Activated naive CD8-positive, alpha-beta T cell treated with anti-CD3 and anti-CD28 coated beads, Interleukin-2, amount 10 ng/mL, durations not matched to agents 7 days and 5 days (primary cell): ENCODE results near the gene ORC3. TPM values are rescaled to one million over a fixed set of nuclear protein-coding genes. Genes with fewer than 3 reads are reported as not detected.

Source experiments
- ATAC-seq: fragments of 150-1000 bp; cut with Tn5 transposase; one replicate; pipeline ENCODE4 v1.10.0; 2021; ENCODE audit warnings: low read depth, moderate library complexity
- POLR2A ChIA-PET: fragments of 350-600 bp; sonication (Branson Sonifier 250); formaldehyde crosslinking; loops from one replicate; lab custom pipeline; 2021; ENCODE audit warnings: antibody characterized with exemption; lab: Charles Lee
- DNase-seq: peaks from one replicate; pipeline ENCODE4 v3.0.0; 2021
- H3K27ac Mint-ChIP-seq: one replicate; pipeline ENCODE4 v1.8.0; 2022; ENCODE audit warnings: mild to moderate bottlenecking, mixed read lengths
- H3K27me3 Mint-ChIP-seq: one replicate; pipeline ENCODE4 v1.8.0; 2022; ENCODE audit warnings: mild to moderate bottlenecking, moderate library complexity, mixed read lengths
- H3K36me3 Mint-ChIP-seq: one replicate; pipeline ENCODE4 v1.8.0; 2021; ENCODE audit warnings: mild to moderate bottlenecking, mixed read lengths
- H3K4me1 Mint-ChIP-seq: one replicate; pipeline ENCODE4 v1.8.0; 2021; ENCODE audit warnings: mixed read lengths
- H3K4me3 Mint-ChIP-seq: one replicate; pipeline ENCODE4 v1.8.0; 2022; ENCODE audit warnings: mild to moderate bottlenecking, moderate library complexity, mixed read lengths
- H3K9me3 Mint-ChIP-seq: one replicate; pipeline ENCODE4 v1.8.0; 2021; ENCODE audit warnings: mixed read lengths
- total RNA-seq, 2 experiments: library from RNA; stranded (reverse); gene quantifications; one replicate each; pipeline ENCODE4 v1.2.3, GENCODE V29; 2021

Gene ORC3
- 10 to 100 TPM; 28.2 to 32.2 TPM for total RNA-seq

- Mint-ChIP-seq H3K9me3 (no peaks in the 10 kb centered on the region), H3K4me1 (peaks cover 36% of the 10 kb centered on the region), H3K4me3 (peak within 1 kb of the TSS; percentile 91), H3K27ac (peak within 1 kb of the TSS; percentile 90), H3K27me3 (no peaks in the 10 kb centered on the region), H3K36me3 (peaks cover 28% of the 10 kb centered on the region)
- POLR2A ChIA-PET = interaction anchor here (0.6 to 1.8 kb wide), 8 partner anchors 9 to 125 kb away, joined by 3 to 5 read pairs (median 4); partner anchors contain the start of gene AKIRIN2
- peak; percentile 95 for DNase-seq
- ATAC-seq = peak; percentile 99
These were observed at the start of gene ORC3, which contains the start of gene RARS2 for GRCh38 chr6:87589693-87590416. ORC3 (plus strand) TSS chr6:87590135; CDS start chr6:87590169, 34 bp downstream. RARS2 (minus strand) TSS chr6:87589987; CDS start chr6:87589957, 30 bp downstream.

GRCh38 chr6:87540539-87540938 lies 49.4 kb upstream of the ORC3 start:
- POLR2A ChIA-PET = no interaction called here
- Mint-ChIP-seq H3K36me3 (peaks cover 46% of the 10 kb centered on the region), H3K27ac (no peak overlapping the region), H3K9me3 (peaks cover 8% of the 10 kb centered on the region), H3K4me3 (no peak overlapping the region), H3K4me1 (peaks cover 3% of the 10 kb centered on the region), H3K27me3 (no peaks in the 10 kb centered on the region)
- no peak for ATAC-seq
- no peak for DNase-seq

- POLR2A ChIA-PET = no interaction called here
- no peak for DNase-seq
- Mint-ChIP-seq H3K4me1 (peaks cover 3% of the 10 kb centered on the region), H3K4me3 (no peak overlapping the region), H3K27ac (no peak overlapping the region), H3K27me3 (no peaks in the 10 kb centered on the region), H3K9me3 (peaks cover 8% of the 10 kb centered on the region), H3K36me3 (peaks cover 48% of the 10 kb centered on the region)
- ATAC-seq = no peak
These were observed 48.9 kb upstream of the ORC3 start for GRCh38 chr6:87541041-87541440.

GRCh38 chr6:87541744-87542143 lies 48.2 kb upstream of the ORC3 start:
- Mint-ChIP-seq H3K4me3 (no peak overlapping the region), H3K9me3 (peaks cover 8% of the 10 kb centered on the region), H3K27me3 (no peaks in the 10 kb centered on the region), H3K36me3 (peaks cover 49% of the 10 kb centered on the region), H3K4me1 (peaks cover 3% of the 10 kb centered on the region), H3K27ac (no peak overlapping the region)
- ATAC-seq = no peak
- POLR2A ChIA-PET = no interaction called here
- DNase-seq = no peak

DNA sequence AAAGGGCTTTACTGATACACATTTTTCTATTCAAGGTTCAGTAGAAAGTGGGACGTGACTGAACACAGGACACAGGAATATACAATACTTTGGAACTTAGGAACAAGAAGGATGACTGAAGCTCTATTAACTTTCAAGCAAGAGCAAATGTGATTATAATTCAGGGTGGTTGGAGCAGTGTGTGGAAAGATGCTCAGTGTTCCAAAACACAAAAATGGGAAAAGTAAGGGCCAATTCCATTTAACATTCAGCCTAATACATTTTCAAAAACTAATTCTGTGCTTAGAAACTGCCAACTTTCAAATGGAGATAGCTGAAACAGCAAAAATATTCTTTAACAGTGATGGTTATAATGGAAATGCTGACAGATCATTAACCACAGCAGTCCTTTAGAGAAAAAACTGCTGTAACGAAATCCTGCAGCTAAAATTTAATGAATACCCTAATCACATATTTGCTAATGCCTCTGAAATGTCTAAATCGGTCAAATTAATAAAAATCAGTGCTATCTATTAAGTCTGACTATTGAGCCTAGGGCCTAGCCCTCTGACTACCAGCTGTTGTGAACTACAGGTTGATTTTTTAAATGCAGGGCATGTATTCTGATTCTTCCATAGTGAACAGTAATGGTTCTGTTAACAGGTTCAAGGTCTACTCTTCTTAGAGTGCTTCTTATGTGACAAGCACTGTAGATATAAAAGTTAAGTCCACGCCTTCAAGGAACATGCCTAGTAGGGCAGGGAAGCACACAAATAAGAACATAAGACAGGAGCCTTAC lies 46.0 kb upstream of the ORC3 start:
- no peak for ATAC-seq
- DNase-seq = no peak
- H3K36me3 Mint-ChIP-seq = peaks cover 48% of the 10 kb centered on the region
- H3K27me3 Mint-ChIP-seq = no peaks in the 10 kb centered on the region
- POLR2A ChIA-PET = no interaction called here
- H3K27ac Mint-ChIP-seq = no peak overlapping the region
- no peak overlapping the region for H3K4me3 Mint-ChIP-seq
- H3K9me3 Mint-ChIP-seq = peaks cover 8% of the 10 kb centered on the region
- peaks cover 2% of the 10 kb centered on the region for H3K4me1 Mint-ChIP-seq

GRCh38 chr6:87544474-87544735 lies 45.5 kb upstream of the ORC3 start:
- ATAC-seq (no peak), DNase-seq (no peak)
- no peaks in the 10 kb centered on the region for H3K27me3 Mint-ChIP-seq
- H3K36me3 Mint-ChIP-seq = peaks cover 44% of the 10 kb centered on the region
- H3K4me3 Mint-ChIP-seq = no peak overlapping the region
- POLR2A ChIA-PET = no interaction called here
- H3K27ac Mint-ChIP-seq = no peak overlapping the region
- peaks cover 6% of the 10 kb centered on the region for H3K9me3 Mint-ChIP-seq
- H3K4me1 Mint-ChIP-seq = peaks cover under 1% of the 10 kb centered on the region

DNA sequence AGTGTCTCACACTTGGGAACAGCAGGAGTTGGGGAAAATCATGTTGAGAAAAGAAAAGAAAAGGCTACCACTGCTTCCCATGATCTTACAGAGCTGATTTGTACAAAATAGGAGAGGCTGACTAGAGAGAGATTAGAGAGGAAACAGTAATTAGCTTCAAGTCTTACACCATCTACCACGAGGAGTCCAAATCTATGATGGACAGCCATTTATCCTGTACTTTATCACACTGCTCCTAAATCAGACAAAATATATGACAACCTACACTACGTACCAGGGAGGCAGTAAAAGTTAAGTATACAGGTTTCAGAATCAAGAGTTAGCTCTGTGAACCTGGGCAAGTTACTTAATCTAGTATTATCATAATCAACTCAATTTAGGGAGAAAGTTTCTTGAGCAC lies 38.1 kb upstream of the ORC3 start:
- no peak overlapping the region for H3K27ac Mint-ChIP-seq
- DNase-seq (no peak), ATAC-seq (no peak)
- no peaks in the 10 kb centered on the region for H3K27me3 Mint-ChIP-seq
- no peak overlapping the region for H3K4me3 Mint-ChIP-seq
- POLR2A ChIA-PET = no interaction called here
- H3K36me3 Mint-ChIP-seq = peaks cover 17% of the 10 kb centered on the region
- peaks cover 1% of the 10 kb centered on the region for H3K4me1 Mint-ChIP-seq
- no peaks in the 10 kb centered on the region for H3K9me3 Mint-ChIP-seq

DNA sequence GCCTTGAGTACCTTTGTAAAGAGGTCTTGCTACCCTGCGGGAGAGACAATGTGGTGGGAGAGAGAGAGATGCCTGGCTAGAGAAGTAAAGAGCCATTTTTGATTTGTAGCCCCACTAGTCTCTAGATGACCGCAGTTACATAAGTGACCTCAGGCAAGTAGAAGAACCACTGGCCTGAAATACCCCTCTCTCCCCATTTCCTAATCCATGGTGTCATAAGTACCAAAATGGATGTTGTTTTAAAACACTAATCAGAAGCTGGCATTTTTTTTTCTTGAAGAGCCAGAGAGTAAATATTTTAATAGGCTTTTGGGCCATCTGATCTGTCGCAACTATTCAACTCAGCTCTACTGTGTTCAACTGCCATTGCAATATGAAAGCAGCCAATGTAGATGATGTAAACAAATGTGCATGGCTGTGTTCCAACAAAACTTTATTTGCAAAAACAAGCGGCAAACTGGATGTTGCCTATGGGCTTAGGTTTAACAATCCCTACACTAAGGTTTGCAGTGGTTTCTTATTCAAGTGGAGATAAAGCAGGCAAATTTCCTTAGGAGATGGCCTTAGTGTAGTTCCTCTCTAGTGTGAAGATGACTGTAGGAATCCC lies 36.7 kb upstream of the ORC3 start:
- POLR2A ChIA-PET = no interaction called here
- peaks cover 1% of the 10 kb centered on the region for H3K4me1 Mint-ChIP-seq
- no peak for DNase-seq
- H3K9me3 Mint-ChIP-seq = no peaks in the 10 kb centered on the region
- H3K27ac Mint-ChIP-seq = no peak overlapping the region
- no peaks in the 10 kb centered on the region for H3K27me3 Mint-ChIP-seq
- peaks cover 18% of the 10 kb centered on the region for H3K36me3 Mint-ChIP-seq
- no peak for ATAC-seq
- no peak overlapping the region for H3K4me3 Mint-ChIP-seq

DNA sequence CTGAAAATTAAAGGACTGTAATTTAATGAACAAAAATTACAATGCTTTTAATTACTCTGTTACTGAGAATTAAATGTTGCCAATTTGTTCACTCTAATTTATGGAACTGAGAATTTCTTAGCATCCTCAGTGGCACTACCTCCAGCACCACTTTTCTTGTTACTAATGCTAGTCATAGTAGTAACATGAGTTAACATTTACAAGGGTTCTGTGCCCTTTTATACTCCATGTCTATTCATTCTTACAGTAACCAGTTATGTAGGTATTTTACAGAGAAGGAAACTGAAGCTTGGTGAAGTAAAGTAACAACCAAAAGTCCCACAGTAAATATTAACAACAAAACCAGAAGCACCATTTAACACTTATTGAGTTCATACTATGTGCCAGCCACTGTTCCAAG lies 34.4 kb upstream of the ORC3 start:
- POLR2A ChIA-PET = no interaction called here
- H3K4me1 Mint-ChIP-seq = peaks cover 1% of the 10 kb centered on the region
- H3K9me3 Mint-ChIP-seq = no peaks in the 10 kb centered on the region
- ATAC-seq (no peak), DNase-seq (no peak)
- no peak overlapping the region for H3K4me3 Mint-ChIP-seq
- no peaks in the 10 kb centered on the region for H3K27me3 Mint-ChIP-seq
- H3K27ac Mint-ChIP-seq = no peak overlapping the region
- peaks cover 16% of the 10 kb centered on the region for H3K36me3 Mint-ChIP-seq

DNA sequence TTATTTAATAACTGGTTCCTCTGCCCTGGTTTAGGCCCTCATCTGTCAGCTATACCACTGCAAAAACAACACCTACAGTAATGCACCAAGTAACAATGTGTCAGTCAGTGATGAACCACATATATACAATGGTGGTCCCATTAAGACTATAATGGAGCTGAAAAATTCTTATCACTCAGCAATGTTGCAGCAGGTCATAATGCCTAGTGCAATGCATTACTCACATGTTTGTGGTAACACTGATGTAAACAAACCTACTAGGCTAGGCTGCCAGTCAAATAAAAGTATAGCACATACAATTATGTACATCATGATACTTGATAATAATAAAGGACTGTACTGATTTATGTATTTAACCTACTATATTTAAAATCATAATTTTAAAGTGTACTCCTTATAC lies 31.5 kb upstream of the ORC3 start:
- no peak overlapping the region for H3K4me3 Mint-ChIP-seq
- no peaks in the 10 kb centered on the region for H3K9me3 Mint-ChIP-seq
- ATAC-seq (no peak), DNase-seq (no peak)
- H3K27me3 Mint-ChIP-seq = no peaks in the 10 kb centered on the region
- peaks cover 18% of the 10 kb centered on the region for H3K36me3 Mint-ChIP-seq
- no peaks in the 10 kb centered on the region for H3K4me1 Mint-ChIP-seq
- H3K27ac Mint-ChIP-seq = no peak overlapping the region
- POLR2A ChIA-PET = no interaction called here

DNA sequence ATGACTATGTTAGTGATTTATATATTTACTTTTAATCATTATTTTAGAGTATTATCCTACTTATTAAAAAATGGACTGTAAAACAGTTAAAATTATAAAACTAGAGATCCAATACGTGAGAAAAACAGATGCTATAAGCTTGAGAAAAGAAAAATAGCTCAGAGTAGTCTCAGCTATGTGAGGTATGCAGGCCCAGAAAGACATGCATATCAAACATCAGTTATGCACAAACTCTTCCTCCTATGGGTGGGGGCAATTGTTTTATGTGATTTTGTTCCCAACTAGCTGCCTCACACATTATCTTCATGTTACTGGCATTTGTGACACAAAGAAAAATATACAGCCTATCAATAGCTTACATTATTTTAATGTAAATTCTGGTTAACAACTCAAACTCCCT lies 28.9 kb upstream of the ORC3 start:
- Mint-ChIP-seq H3K36me3 (peaks cover 9% of the 10 kb centered on the region), H3K4me1 (no peaks in the 10 kb centered on the region), H3K27me3 (no peaks in the 10 kb centered on the region), H3K27ac (no peak overlapping the region), H3K4me3 (no peak overlapping the region), H3K9me3 (no peaks in the 10 kb centered on the region)
- DNase-seq (no peak), ATAC-seq (no peak)
- POLR2A ChIA-PET = no interaction called here

DNA sequence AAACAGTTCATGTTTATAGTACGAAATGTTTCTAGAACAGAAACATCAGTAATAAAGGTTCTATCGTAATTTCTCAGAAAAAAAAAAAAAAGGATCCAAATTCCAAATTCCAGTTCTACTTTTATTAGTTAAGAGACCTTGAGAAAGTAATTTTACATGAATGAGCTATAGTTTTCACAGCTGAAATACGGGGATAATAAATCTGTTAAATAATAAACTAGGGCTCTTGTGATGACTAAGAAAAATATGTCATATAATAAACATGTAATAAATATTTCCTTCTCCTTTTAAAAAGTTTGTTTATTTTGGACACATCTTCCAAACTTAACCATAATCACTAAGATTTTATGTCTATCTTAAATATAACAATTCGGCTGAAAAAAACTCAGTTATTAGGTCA lies 17.9 kb upstream of the ORC3 start:
- POLR2A ChIA-PET = no interaction called here
- Mint-ChIP-seq H3K9me3 (peaks cover 4% of the 10 kb centered on the region), H3K36me3 (peaks cover 29% of the 10 kb centered on the region), H3K4me1 (peaks cover 19% of the 10 kb centered on the region), H3K27me3 (no peaks in the 10 kb centered on the region), H3K4me3 (no peak overlapping the region), H3K27ac (no peak overlapping the region)
- DNase-seq = no peak
- no peak for ATAC-seq

GRCh38 chr6:87572883-87573282 lies 17.1 kb upstream of the ORC3 start:
- DNase-seq (no peak), ATAC-seq (no peak)
- peaks cover 31% of the 10 kb centered on the region for H3K36me3 Mint-ChIP-seq
- H3K4me1 Mint-ChIP-seq = peaks cover 19% of the 10 kb centered on the region
- H3K27ac Mint-ChIP-seq = peak overlapping the region; percentile 31
- peaks cover 4% of the 10 kb centered on the region for H3K9me3 Mint-ChIP-seq
- POLR2A ChIA-PET = no interaction called here
- H3K27me3 Mint-ChIP-seq = no peaks in the 10 kb centered on the region
- no peak overlapping the region for H3K4me3 Mint-ChIP-seq
